Measurements from ENCODE around the gene ANK2.

Gene ANK2

GRCh38 chr4:113094802-113095201 lies 45.3 kb downstream of the ANK2 start:
- DNase-seq (ENCODE audit: low spot score): peak; percentile 22

- no peak for DNase-seq (ENCODE audit: low spot score)
Measured at GRCh38 chr4:113101669-113102068, 52.2 kb downstream of the ANK2 start.

GRCh38 chr4:113103556-113103955 lies 54.1 kb downstream of the ANK2 start:
- no peak for DNase-seq (ENCODE audit: low spot score)

- peak; percentile 21 for DNase-seq (ENCODE audit: low spot score)
Measured at GRCh38 chr4:113106108-113106507, 56.7 kb downstream of the ANK2 start.

GRCh38 chr4:113109106-113109718 lies 59.8 kb downstream of the ANK2 start:
- peak; percentile 7 for DNase-seq (ENCODE audit: low spot score)

- DNase-seq (ENCODE audit: low spot score): no peak
Measured at GRCh38 chr4:113112338-113112978, 63.0 kb downstream of the ANK2 start.

GRCh38 chr4:113113151-113113550 lies 63.7 kb downstream of the ANK2 start:
- DNase-seq (ENCODE audit: low spot score): no peak

- no peak for DNase-seq (ENCODE audit: low spot score)
Measured at GRCh38 chr4:113114884-113115283, 65.4 kb downstream of the ANK2 start.

- DNase-seq (ENCODE audit: low spot score): no peak
Measured at GRCh38 chr4:113116414-113117357, 67.2 kb downstream of the ANK2 start.

GRCh38 chr4:113117358-113117702 lies 67.9 kb downstream of the ANK2 start:
- no peak for DNase-seq (ENCODE audit: low spot score)

- DNase-seq (ENCODE audit: low spot score): no peak
Measured at GRCh38 chr4:113122066-113122465, 72.6 kb downstream of the ANK2 start.

- DNase-seq (ENCODE audit: low spot score): no peak
Measured at GRCh38 chr4:113125418-113125817, 76.0 kb downstream of the ANK2 start.

- DNase-seq (ENCODE audit: low spot score): no peak
Measured at GRCh38 chr4:113131136-113131535, 81.7 kb downstream of the ANK2 start.

- no peak for DNase-seq (ENCODE audit: low spot score)
Measured at GRCh38 chr4:113131621-113132020, 82.2 kb downstream of the ANK2 start.

GRCh38 chr4:113141901-113142346 lies 92.5 kb downstream of the ANK2 start:
- peak; percentile 72 for DNase-seq (ENCODE audit: low spot score)

- no peak for DNase-seq (ENCODE audit: low spot score)
Measured at GRCh38 chr4:113142351-113142750, 92.9 kb downstream of the ANK2 start.

GRCh38 chr4:113144091-113144490 lies 94.6 kb downstream of the ANK2 start:
- DNase-seq (ENCODE audit: low spot score): no peak

- DNase-seq (ENCODE audit: low spot score): no peak
Measured at GRCh38 chr4:113145147-113145518, 95.7 kb downstream of the ANK2 start.

- DNase-seq (ENCODE audit: low spot score): no peak
Measured at GRCh38 chr4:113145519-113146291, 96.3 kb downstream of the ANK2 start.

- peak; percentile 20 for DNase-seq (ENCODE audit: low spot score)
Measured at GRCh38 chr4:113146876-113147358, 97.5 kb downstream of the ANK2 start.

- no peak for DNase-seq (ENCODE audit: low spot score)
Measured at GRCh38 chr4:113147498-113148111, 98.2 kb downstream of the ANK2 start.

- no peak for DNase-seq (ENCODE audit: low spot score)
Measured at GRCh38 chr4:113148925-113149324, 99.5 kb downstream of the ANK2 start.
